Hematopoietic multipotent progenitor cell treated with erythropoietin and hydrocortisone succinate and interleukin-3 and kit ligand, for 4 days (in vitro differentiated cells): ENCODE results near the gene HPF1.

Source experiments
- DNase-seq: peaks from one replicate; pipeline ENCODE4 v3.0.0-alpha.2; 2015

HPF1 gene

GRCh38 chr4:169730564-169730963 lies 27.2 kb downstream of the HPF1 start:
- no peak for DNase-seq

GRCh38 chr4:169727616-169728015 lies 30.1 kb downstream of the HPF1 start:
- DNase-seq = no peak

GRCh38 chr4:169724260-169724659 lies 33.5 kb downstream of the HPF1 start:
- no peak for DNase-seq

- peak; percentile 64 for DNase-seq
Observed at GRCh38 chr4:169723207-169723965, 34.4 kb downstream of the HPF1 start.

- no peak for DNase-seq
Observed at GRCh38 chr4:169720529-169720928, 37.2 kb downstream of the HPF1 start.

GRCh38 chr4:169716677-169717076 lies 41.1 kb downstream of the HPF1 start:
- no peak for DNase-seq

- no peak for DNase-seq
Observed at GRCh38 chr4:169715826-169716225, 41.9 kb downstream of the HPF1 start.

- DNase-seq = no peak
Observed at GRCh38 chr4:169707958-169708643, 49.6 kb downstream of the HPF1 start.

- DNase-seq = no peak
Observed at GRCh38 chr4:169698331-169698730, 59.4 kb downstream of the HPF1 start.

- DNase-seq = no peak
Observed at GRCh38 chr4:169690787-169691186, 67.0 kb downstream of the HPF1 start.

GRCh38 chr4:169689681-169690080 lies 68.1 kb downstream of the HPF1 start:
- no peak for DNase-seq

- DNase-seq = peak; percentile 20
Observed at GRCh38 chr4:169682372-169683047, 75.2 kb downstream of the HPF1 start.
